ENCODE measurements around the gene SPATA9.
A peak's percentile ranks its signal among the peaks of the same experiment; 100 is the strongest.
"Not testable (repeated sequence)": the region's sequence is repeated elsewhere in the genome, so short reads cannot be mapped to it uniquely, and the experiment has no call there.

SPATA9 gene

GRCh38 chr5:95672641-95673040 is 10.2 kb downstream of the SPATA9 start:
- DNase-seq = no peak

DNA sequence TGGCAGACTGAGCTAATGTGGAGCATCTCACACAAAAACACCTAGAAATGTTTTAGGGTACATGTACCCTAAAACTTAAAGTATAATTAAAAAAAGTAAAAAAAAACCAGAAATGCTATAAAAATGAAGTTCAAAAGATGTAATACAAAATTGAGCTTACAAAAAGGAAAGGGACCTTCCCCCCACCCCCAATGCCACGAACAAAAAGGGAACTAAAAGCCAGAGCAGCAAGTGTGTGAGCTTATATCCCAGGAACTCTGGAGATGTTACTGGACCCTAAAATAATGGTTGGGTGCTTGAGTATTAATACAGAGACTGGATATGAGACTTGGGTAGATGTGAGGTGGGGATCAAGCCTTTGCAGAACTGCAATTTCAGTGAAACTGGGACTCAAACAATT is 11.0 kb downstream of the SPATA9 start:
- DNase-seq = no peak

- no peak for DNase-seq
Measured at GRCh38 chr5:95670568-95670967, 12.2 kb downstream of the SPATA9 start.

GRCh38 chr5:95669985-95670384 is 12.8 kb downstream of the SPATA9 start:
- peak; percentile 18 to 61 for DNase-seq

DNA sequence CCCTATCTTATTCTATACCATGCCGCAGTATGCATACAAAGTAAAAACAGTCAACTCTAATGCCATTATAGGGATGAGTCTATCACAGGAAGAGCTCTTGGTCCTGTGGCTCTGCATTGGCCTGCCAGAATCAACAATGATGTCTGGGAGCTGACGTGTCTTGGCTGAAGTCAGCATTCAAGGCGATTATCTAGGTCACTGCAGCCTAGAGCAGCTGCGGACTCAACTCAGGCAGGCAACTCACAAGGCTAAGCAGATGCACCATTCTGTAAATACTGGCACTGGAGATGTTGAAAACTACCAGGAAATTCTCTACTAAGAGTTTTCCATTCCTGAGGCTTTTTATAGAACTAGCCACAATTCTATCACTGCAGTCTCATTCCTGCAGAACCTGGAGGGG is 13.3 kb downstream of the SPATA9 start:
- DNase-seq = peak; percentile 69 to 87

DNA sequence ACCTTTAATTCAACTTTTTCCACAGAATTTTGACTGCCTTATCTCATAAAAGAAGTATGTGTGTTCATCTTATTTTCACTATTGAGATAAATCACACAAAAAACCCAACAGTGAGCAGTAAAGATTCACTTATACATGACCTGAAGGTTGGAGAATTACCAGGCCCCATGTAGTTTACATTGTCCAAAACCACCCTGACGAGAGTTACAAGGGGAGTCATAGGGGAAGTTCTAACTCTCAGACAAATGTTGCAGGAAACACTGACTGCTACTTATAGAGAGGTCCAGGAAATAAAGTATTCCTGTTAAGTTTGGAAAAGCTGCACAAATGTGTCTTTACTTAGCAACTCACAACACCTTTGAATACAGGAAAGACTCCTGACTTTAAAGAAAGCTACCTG is 14.1 kb downstream of the SPATA9 start:
- DNase-seq = no peak

GRCh38 chr5:95668216-95668615 is 14.6 kb downstream of the SPATA9 start:
- no peak for DNase-seq

DNA sequence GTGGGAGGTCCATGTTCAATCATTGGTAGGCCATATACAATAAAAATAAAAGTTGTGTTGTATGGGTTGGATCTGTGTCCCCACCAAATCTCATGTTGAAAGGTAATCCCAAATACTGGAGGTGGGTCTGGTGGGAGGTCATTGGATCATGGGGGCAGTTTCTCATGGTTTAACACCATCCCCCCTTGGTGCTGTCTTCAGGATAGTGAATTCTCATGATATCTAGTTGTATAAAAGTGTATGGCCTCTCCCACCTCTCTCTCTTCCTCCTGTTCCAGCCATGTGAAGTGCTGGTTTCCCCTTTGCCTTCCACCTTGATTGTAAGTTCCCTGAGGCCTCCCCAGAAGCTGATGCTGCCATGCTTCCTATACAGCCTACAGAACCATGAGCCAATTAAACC is 15.1 kb downstream of the SPATA9 start:
- no peak for DNase-seq

GRCh38 chr5:95667061-95667618 is 15.7 kb downstream of the SPATA9 start:
- no peak for DNase-seq

GRCh38 chr5:95664204-95664786 is 18.5 kb downstream of the SPATA9 start:
- DNase-seq = no peak

- DNase-seq = no peak
Measured at GRCh38 chr5:95662946-95663345, 19.8 kb downstream of the SPATA9 start.

- no peak for DNase-seq
Measured at GRCh38 chr5:95660060-95660459, 22.7 kb downstream of the SPATA9 start.

- no peak for DNase-seq
Measured at GRCh38 chr5:95655575-95655974, 27.2 kb downstream of the SPATA9 start.

DNA sequence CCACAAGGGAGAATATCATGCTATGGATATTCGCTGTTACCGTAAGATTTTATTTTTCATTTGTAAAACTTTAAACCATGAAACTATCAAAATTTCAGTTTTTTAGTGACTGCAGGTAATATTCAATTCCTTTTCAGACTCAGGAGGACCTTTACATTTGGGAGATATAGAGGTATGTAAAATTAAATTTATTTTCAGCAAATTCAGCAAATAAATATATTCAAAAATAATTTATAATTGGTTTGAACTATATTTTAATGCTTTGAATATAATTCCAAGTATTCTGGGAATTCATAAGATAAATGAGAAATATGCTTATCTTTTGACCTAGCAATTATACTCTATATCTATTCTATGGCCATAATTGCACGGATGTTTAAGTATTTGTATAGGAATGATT is 28.6 kb downstream of the SPATA9 start:
- DNase-seq = no peak

DNA sequence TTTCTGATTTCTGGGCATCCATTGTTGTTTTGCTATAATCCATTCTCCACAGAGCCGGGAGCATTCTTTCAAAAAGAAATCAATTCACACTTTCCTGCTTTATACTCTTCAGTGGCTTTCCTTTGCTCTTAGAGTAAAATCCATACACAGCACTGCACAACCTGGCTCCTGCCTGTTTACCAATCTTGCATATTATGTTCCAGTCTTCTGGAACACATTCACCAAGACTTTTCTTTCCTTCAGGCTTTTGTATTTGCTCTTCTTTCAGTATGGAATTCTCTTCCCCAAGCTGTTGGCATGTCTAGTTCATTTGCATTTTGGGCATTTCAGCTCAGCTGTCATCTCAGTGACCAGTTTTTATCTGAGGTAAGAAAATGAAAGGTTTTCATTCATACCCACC is 29.9 kb downstream of the SPATA9 start:
- DNase-seq = no peak

DNA sequence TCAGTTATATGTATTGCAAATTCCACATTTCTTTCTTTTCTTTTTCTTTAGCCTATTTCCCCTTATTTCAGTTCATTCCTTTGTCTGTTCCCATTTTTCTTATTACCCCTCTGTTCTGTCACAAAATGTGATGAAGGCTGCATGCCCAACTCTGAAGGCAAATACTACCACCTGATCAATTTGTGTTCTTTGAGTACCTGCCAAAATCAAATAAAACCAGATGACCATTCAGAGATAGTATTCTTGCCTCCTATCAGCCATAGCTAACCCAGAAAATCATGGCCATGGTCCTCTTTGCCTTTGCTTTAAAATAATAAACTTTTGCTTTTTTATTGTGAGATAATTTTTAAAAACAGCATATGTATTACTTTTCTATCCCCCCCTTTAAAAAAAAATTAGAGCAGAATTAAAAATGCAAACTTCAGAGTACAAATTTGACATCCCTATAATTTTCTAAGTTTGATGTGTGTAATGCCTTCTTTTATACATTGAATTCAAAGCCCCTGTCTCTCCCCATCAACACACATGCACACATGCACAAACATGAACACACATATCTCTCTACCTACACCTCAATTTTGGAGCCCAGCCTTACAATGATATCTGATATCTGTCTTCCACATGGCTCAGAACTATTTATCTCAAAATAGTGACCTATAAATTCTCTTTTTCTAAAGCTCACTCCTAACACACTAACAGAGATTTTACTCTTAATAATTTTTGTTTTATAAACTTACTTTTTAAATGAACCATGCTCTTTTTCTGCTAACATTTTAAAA is 32.8 kb downstream of the SPATA9 start:
- no peak for DNase-seq

DNA sequence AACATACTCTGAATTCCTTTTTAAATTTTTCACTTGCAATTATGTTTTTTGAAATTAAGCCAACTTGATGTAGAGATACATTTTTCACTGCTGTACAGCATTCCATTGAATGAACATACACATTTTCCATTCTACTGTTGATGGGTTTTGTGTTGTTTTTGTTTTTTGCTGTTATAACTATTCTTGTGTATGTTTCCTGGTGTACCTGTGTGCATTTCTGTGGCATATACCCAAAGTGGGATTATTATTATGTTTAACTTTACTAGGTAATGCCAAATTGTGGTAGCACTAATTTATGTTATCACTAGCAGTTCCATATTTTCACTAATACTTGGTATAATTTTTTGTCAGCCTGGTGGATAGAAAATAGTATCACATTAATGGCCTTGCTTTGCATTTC is 33.5 kb downstream of the SPATA9 start:
- DNase-seq = no peak

DNA sequence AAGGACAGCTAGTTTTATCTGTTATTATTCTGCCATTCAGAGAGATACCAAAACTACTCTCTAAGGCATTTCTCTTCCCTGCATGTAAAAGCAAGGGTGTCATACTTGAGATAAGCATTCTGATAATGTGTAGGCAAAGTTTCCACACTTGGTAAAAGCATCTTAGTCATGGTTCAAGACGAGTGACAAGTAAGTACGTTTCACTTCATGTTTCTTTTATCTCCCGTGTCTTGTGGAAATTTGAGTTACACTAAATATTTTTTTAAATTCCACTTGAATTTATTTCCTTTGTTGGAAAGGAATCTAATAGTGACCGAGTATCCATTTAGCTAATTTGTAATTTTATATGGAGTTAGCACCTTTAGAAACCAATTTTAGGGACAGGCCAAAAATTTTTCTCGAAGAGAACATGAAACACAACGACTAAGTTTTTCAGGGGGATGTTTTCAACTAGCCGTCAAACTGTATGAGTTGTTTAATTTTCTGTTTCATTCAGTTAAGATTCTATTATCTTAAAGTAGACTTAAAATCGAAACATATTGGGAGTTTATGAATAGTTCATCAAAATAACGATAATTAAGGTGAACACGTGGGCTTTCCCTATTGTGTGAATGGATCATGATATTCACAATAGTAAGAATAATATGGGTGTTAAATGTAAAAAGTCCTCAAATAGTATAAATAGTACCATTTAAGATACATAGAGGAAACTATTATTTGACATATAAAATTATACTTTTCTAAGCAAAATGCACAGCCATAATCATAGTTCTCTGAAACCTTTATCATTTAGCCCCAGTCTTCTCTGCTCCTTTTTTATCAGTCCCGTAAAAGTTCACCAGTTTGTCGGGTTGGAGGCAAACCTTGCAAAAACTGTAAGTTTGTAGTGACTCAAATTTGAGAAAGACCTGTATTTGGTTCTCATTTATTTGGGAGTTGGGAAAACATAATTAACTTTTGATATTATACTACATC is 34.6 kb downstream of the SPATA9 start:
- no peak for DNase-seq

GRCh38 chr5:95646569-95647431 is 36.0 kb downstream of the SPATA9 start, which contains the start of gene RFESD:
RFESD (plus strand) TSS chr5:95646777; CDS start chr5:95652272, 5,495 bp downstream.
- DNase-seq = peak; percentile 96 to 99

DNA sequence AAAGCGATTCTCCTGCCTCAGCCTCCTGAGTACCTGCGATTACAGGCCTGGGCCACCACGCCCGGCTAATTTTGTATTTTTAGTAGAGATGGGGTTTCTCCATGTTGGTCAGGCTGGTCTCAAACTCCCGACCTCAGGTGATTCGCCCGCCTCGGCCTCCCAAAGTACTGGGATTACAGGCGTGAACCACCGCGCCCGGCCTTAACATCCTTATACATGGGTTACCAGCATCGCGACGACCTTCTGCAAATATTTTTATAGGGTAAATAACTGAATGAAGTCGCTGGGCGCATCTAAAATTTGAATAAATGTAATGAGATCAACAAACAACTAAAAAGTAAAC is 36.6 kb downstream of the SPATA9 start:
- DNase-seq = not testable (repeated sequence)

DNA sequence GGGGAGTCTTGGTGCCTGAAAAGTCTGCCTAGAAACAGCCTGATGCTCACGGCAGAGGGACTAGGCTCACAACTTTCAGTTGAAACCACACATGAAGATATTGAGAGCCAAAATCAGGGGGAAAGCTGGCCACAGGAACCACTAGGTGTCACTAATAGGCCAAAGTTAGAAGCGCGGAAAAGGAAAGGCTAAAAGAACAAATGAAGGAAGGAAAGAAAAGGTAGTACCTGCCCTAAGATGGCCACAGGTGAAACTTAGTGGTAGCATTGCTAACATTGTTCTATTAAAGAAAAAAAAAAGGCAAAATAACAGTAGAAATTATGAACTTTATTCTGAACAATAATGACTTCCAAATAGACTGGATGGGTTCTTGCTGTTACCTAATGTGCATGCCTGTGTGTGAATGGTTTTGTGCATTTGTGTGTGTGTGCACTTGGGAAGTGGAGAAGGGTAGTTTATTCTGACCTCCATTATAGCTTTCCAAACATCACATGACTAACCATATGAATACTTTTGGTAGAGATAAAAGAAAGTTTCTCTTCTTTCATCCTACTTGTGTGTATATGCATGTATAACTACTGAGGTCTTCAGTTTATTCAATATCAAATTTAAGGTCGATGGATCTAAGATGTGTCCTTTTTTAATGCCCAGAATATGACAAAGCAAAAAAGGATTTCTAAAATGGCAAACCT is 38.3 kb downstream of the SPATA9 start:
- DNase-seq = peak; percentile 59 to 67

GRCh38 chr5:95643152-95643551 is 39.6 kb downstream of the SPATA9 start:
- DNase-seq = no peak
